Lung (tissue), 12 donors: ENCODE data around the gene SUSD1. TPM values are rescaled to one million over a fixed set of nuclear protein-coding genes. Genes with fewer than 3 reads are reported as not detected.

Experiments used
- ATAC-seq: fragments of 200-7000 bp; cut with Tn5 transposase; one replicate; pipeline ENCODE4 v1.9.1; 2020; ENCODE audit warnings: moderate number of reproducible peaks; ENCODE audit not compliant: insufficient read depth, low FRiP score
- DNase-seq, 3 donors: peaks; one replicate each; pipeline ENCODE4 v3.0.0-alpha.2; 2013 to 2017
- H3K27ac ChIP-seq, 2 donors: one replicate each; pipeline ENCODE4 v1.5.1; 2013; ENCODE audit warnings: mild to moderate bottlenecking in 2 of 2, moderate library complexity in 2 of 2, control low read depth in 1 of 2, inconsistent platforms in 1 of 2, low read depth in 1 of 2, low read length in 1 of 2
- H3K27me3 ChIP-seq, 3 donors: one replicate each; pipeline ENCODE4 v1.5.1; 2013; ENCODE audit warnings: low read length in 2 of 3; ENCODE audit not compliant: control insufficient read depth in 3 of 3, insufficient read depth in 3 of 3
- H3K36me3 ChIP-seq, 4 donors: one replicate each; pipeline ENCODE4 v1.5.1; 2013; ENCODE audit warnings: low read length in 4 of 4, mild to moderate bottlenecking in 1 of 4, moderate library complexity in 1 of 4; ENCODE audit not compliant: control insufficient read depth in 4 of 4, insufficient read depth in 4 of 4
- H3K4me1 ChIP-seq, 5 donors: one replicate each; pipeline ENCODE4 v1.5.1; 2013; ENCODE audit warnings: low read length in 5 of 5, mild to moderate bottlenecking in 2 of 5, moderate library complexity in 1 of 5; ENCODE audit not compliant: control insufficient read depth in 5 of 5, insufficient read depth in 5 of 5
- H3K4me3 ChIP-seq: one replicate; pipeline ENCODE4 v1.5.1; 2013; ENCODE audit warnings: mild to moderate bottlenecking, control low read depth, moderate library complexity
- H3K9ac ChIP-seq, 2 donors: one replicate each; pipeline ENCODE4 v1.5.1; 2013; ENCODE audit warnings: low read length in 2 of 2, control low read depth in 1 of 2; ENCODE audit not compliant: insufficient read depth in 1 of 2
- H3K9me3 ChIP-seq, 4 donors: one replicate each; pipeline ENCODE4 v1.5.1; 2013; ENCODE audit warnings: low read length in 3 of 4, mild to moderate bottlenecking in 1 of 4, moderate library complexity in 1 of 4; ENCODE audit not compliant: control insufficient read depth in 4 of 4, insufficient read depth in 3 of 4
- WGBS, 2 donors: extraction: QIAGEN DNeasy Blood & Tissue Kit; methylation state at CpG; one replicate each; pipeline ENCODE4 v1.1.7; 2013; 5-methylcytosine and 5-hydroxymethylcytosine counted together
- polyA plus RNA-seq, 2 donors: library from polyadenylated mRNA; stranded (reverse); fragments of 200-250 nt; gene quantifications; one replicate each; pipeline ENCODE4 v1.2.1, GENCODE V29; 2013
- total RNA-seq, 2 donors: library from RNA; depleted of rRNA in 1 of 2; stranded (reverse); fragments of >200 nt in 1 of 2; gene quantifications; one replicate each; pipeline ENCODE4 v1.2.1, GENCODE V29; 2014 to 2021
- TF ChIP-seq, protein P1 (sequence below): IDR thresholded peaks from 2 replicates; pipeline ENCODE4 v1.5.1; 2012; ENCODE audit warnings: mild to moderate bottlenecking; ENCODE audit errors: control extremely low read depth, extremely low read depth
- donor health status: control.
- donor health status: control.
- donor health status: Bipolar disorder and iron deficiency.
- donor health status: healthy.
- donor health status: DM: yes; HTN: yes; CAD: no.

SUSD1 gene
- total and polyA plus RNA-seq, 4 donors = 4.4 to 26.6 (median 21.1) TPM

- TF ChIP-seq, protein P1, sequence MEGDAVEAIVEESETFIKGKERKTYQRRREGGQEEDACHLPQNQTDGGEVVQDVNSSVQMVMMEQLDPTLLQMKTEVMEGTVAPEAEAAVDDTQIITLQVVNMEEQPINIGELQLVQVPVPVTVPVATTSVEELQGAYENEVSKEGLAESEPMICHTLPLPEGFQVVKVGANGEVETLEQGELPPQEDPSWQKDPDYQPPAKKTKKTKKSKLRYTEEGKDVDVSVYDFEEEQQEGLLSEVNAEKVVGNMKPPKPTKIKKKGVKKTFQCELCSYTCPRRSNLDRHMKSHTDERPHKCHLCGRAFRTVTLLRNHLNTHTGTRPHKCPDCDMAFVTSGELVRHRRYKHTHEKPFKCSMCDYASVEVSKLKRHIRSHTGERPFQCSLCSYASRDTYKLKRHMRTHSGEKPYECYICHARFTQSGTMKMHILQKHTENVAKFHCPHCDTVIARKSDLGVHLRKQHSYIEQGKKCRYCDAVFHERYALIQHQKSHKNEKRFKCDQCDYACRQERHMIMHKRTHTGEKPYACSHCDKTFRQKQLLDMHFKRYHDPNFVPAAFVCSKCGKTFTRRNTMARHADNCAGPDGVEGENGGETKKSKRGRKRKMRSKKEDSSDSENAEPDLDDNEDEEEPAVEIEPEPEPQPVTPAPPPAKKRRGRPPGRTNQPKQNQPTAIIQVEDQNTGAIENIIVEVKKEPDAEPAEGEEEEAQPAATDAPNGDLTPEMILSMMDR = no peak
- Histone ChIP-seq H3K9ac (no peak overlapping the region), H3K4me1 (peaks cover 0 to 12% (median 0%) of the 10 kb centered on the region in 5 donors), H3K36me3 (peaks cover 0 to 3% (median 0%) of the 10 kb centered on the region in 4 donors), H3K27me3 (no peaks in the 10 kb centered on the region), H3K9me3 (no peaks in the 10 kb centered on the region), H3K4me3 (no peak overlapping the region), H3K27ac (peak overlapping the region in 1 of 2 donors; percentile 9)
- 72 to 77% methylated on average over 9 of the region's 9 CpGs for WGBS, 2 donors
- ATAC-seq (no peak), DNase-seq (no peak)
Observed at GRCh38 chr9:112072721-112073638, 102.1 kb downstream of the SUSD1 start.

GRCh38 chr9:112069318-112070169 lies 105.6 kb downstream of the SUSD1 start:
- H3K9me3 ChIP-seq = peaks cover 0 to 2% (median 0%) of the 10 kb centered on the region in 4 donors
- ATAC-seq (no peak), DNase-seq (peak in 1 of 3 donors; percentile 20)
- H3K36me3 ChIP-seq = peaks cover 0 to 8% (median 1%) of the 10 kb centered on the region in 4 donors
- no peak overlapping the region for H3K9ac ChIP-seq
- 74 to 82% methylated on average over 15 of the region's 15 CpGs for WGBS, 2 donors
- peaks cover 0 to 10% (median 2%) of the 10 kb centered on the region in 5 donors for H3K4me1 ChIP-seq
- H3K27me3 ChIP-seq = no peaks in the 10 kb centered on the region
- TF ChIP-seq, protein P1 = no peak
- peak overlapping the region in 1 of 2 donors; percentile 62 for H3K27ac ChIP-seq
- no peak overlapping the region for H3K4me3 ChIP-seq

- no peaks in the 10 kb centered on the region for H3K27me3 ChIP-seq
- WGBS, 2 donors = 61 to 75% methylated on average over 14 of the region's 14 CpGs
- H3K36me3 ChIP-seq = peaks cover 0 to 12% (median 1%) of the 10 kb centered on the region in 4 donors
- peak overlapping the region in 1 of 2 donors; percentile 31 for H3K9ac ChIP-seq
- TF ChIP-seq, protein P1 = no peak
- peak overlapping the region in 1 of 2 donors; percentile 81 for H3K27ac ChIP-seq
- H3K9me3 ChIP-seq = peaks cover 0 to 2% (median 0%) of the 10 kb centered on the region in 4 donors
- H3K4me1 ChIP-seq = peaks cover 0 to 9% (median 0%) of the 10 kb centered on the region in 5 donors
- peak; percentile 30 to 77 (median 64) for DNase-seq
- H3K4me3 ChIP-seq = no peak overlapping the region
- no peak for ATAC-seq
Observed at GRCh38 chr9:112065806-112066606, 109.1 kb downstream of the SUSD1 start.
